HK-2 (cell line): ENCODE results near the gene PJA2.

Experiments used
- DNase-seq: peaks from one replicate; pipeline ENCODE4 v3.0.0-alpha.2; 2018; ENCODE audit not compliant: unreplicated experiment

Gene PJA2

GRCh38 chr5:109408991-109409843 is 557 bp downstream of the PJA2 start:
- peak; percentile 48 for DNase-seq

DNA sequence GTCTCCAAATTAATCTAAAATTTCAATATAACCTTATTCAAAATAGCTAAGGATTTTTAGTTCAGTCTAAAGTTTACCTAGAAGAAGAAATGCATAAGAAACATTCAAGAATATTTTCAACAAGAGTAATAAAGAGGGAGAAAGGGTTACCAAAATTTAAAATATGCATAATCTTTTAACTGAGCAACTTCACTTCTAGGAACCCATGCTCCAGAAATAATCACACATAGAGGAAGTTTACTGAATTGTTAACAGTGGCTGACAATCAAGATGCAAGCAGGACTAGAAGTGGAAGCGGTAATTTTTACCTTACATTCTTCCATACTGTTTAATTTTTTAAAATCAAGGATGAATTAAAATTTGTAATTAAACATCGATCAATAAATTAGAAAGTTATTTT is 1.9 kb downstream of the PJA2 start:
- DNase-seq = no peak

- no peak for DNase-seq
Observed at GRCh38 chr5:109406719-109407118, 3.1 kb downstream of the PJA2 start.

DNA sequence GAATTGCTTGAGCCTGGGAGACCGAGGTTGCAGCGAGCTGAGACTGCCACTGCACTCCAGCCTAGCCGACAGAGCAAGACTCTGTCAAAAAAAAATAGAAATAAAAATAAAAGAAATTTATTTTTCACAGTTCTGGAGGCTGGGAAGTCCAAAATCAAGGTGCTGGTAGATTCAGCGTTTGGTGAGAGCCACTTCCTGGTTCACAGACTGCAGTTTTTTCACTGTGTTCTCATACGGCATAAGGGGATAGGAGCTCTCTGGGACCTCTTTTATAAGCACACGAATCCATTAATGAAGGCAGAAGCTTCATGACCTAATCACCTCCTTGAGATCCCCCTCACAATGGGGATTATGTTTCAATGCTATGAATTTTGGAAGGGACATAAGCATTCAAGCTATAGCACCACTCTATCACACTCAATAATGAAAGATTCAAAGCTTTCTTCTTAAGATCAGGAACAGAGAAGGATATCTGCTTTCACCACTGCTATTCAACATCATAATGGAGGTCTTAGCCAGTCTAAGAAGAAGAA is 5.3 kb downstream of the PJA2 start:
- DNase-seq = no peak

GRCh38 chr5:109403469-109403868 is 6.3 kb downstream of the PJA2 start:
- DNase-seq = no peak

DNA sequence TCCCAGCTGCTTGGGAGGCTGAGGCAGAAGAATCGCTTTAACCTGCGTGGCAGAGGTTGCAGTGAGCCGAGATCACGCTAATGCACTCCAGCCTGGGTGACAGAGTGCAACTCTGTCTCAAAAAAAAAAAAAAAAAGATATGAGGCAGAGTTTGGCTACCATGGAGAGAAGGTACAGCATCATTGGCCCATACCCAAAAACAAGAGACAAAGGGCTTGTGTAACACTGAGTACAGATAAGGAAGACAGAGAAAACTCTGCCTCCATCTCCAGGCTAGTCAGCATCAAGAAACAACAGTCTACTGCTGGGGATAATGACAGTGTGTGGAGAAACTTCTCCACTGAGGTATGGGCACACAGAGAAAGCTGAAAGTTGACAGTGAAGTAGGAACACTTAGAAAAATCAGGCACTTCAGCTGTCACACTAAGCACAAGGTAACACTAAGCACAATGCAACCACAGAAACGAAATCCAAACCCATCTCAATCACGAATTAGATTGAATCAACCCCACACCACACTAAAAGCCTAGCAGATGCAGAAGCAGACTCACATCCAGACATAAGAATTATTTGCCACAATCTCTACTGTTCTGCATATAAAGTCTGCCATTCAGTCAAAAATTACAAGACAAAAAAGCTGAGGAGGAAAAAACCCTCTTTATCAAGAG is 10.5 kb downstream of the PJA2 start:
- DNase-seq = no peak

GRCh38 chr5:109396965-109397364 is 12.8 kb downstream of the PJA2 start:
- DNase-seq = no peak

- DNase-seq = no peak
Observed at GRCh38 chr5:109394806-109395205, 15.0 kb downstream of the PJA2 start.

DNA sequence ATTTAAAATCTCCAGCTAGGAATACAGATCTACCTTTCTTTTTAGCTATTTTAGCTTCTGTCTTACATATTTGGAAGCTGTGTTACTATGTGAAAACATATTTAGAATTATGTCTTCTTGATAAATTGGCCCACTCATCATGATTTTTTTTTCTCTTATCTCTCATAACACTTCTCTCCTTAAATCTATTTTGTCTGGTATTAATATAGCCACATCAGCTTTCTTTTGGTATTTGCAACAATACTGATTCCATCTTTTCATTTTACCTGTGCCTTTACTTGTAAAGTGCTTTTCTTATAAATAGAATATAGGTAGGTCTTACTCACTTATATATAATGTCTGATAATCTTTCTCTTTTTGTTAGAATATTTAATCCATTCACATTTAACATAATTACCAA is 19.6 kb downstream of the PJA2 start:
- no peak for DNase-seq

- no peak for DNase-seq
Observed at GRCh38 chr5:109388407-109388806, 21.4 kb downstream of the PJA2 start.

- no peak for DNase-seq
Observed at GRCh38 chr5:109387408-109387974, 22.3 kb downstream of the PJA2 start.

DNA sequence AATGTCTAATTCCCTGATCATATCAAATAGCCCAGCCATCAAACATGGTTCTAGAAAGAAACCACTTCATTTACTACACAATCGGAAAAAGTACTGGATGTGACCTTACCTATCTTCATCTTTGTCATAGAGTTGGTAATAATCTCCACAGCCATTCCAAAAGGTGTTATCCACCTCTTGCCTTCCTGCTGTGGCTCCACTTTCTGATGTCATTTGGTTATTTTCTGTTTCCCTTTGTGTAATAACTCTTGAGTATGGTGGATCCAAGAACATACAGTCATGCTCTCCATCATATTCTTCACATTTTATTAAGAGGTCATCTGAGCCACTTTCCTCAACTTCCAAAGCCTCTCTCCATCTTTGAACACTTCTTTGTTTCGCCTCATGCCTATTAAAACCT is 31.7 kb downstream of the PJA2 start:
- DNase-seq = no peak

- no peak for DNase-seq
Observed at GRCh38 chr5:109374625-109375024, 35.1 kb downstream of the PJA2 start.

GRCh38 chr5:109373932-109374331 is 35.8 kb downstream of the PJA2 start:
- DNase-seq = no peak

DNA sequence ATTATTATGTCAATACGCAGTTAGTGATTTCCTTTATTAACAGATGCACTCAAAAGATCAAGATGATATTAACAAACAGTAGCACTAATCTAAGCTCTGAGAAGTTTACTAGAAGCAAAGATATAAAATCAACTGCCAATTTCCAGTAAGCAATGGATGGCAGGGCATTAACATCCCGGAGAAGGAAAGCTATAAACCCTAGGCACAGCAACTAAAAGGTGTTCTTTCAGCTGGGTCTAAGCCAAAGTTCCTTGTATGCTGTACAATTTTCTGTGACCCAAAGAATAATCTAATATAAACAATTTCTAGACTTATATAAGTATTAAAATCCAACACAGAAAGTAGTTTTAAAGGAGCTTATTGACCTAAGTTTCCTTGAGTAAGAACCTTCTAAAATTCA is 39.4 kb downstream of the PJA2 start:
- no peak for DNase-seq

DNA sequence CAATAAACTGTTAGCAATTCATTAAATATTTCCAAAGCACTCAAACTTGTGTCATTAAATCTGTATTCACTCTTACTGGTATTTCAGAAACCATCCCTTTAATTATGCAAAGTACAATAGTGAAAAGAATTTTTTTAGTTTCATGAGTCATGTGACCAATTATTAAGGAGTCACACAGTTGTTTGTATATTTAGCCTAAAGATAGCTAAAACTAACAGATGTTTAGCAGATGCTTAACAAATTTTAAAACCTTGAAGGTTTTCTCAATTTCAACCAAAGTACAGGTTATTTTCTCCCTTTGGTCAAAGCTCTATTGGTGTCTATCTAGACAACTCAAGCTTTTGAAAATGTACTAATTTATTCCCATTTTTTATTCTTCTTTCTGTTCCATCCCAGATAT is 44.1 kb downstream of the PJA2 start:
- DNase-seq = no peak

DNA sequence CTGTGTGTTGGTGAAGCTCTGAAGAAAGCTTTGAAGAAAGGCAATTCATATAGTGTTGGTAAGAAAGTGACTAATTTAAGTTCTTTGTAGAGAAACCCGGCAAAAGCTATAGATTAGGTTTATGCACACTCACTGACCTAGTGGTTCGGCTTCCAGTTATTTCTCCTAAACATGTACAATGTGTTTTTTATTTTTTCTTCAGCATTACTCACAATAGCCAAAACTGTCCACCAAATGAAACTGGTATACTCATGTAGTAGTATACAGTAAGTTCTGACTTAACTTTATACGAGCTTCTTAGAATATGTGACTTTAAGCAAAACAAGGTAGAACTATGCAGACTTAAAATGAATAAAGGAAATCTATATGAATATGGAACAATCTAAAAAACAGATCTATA is 44.8 kb downstream of the PJA2 start:
- no peak for DNase-seq

GRCh38 chr5:109359642-109360041 is 50.1 kb downstream of the PJA2 start:
- DNase-seq = no peak

GRCh38 chr5:109357807-109358206 is 52.0 kb downstream of the PJA2 start:
- DNase-seq = no peak

- DNase-seq = no peak
Observed at GRCh38 chr5:109354761-109355160, 55.0 kb downstream of the PJA2 start.

DNA sequence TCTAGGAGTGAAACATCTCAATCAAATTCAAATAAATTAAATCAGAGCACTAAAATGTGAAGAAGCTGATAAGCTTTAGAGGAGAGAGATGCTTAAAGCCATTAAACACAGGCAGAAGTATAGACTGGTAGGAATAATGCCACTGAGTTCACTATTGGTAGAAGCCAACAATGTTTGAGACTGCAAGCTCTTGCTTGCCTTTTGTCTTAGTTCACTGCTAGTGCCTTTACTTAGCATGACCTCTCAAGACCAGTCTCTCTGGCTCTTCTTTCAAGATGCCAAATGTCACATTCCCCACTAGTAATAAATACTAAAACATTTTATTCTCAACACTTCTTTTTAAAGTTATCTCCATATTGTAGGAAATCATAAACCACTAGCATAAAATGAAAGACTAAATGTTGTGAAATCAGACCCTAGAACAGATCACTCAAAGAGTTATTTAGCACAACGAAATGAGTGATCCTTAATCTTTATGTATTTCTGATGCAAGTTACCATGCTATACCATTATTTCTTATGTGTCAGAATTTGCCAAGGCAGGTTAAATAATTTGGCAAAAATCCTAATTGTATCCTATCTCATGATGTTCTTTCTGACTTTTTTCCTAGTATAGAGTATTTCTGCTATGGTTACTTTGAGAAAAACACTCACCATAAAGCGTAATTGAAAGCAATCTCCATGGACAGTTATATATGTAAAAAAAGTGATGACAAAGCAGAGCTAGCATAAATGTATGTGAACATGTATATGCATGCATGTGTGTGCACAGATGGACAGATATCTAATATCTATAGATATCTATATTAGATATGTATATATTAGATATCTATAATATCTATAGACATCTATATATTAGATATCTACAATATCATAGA is 57.5 kb downstream of the PJA2 start:
- no peak for DNase-seq
